SJSA1 (cell line): ENCODE measurements around the gene DEFB124. TPM values are rescaled to one million over a fixed set of nuclear protein-coding genes. Genes with fewer than 3 reads are reported as not detected.
A peak's percentile ranks its signal among the peaks of the same experiment; 100 is the strongest.
"Not testable (repeated sequence)": the region's sequence is repeated elsewhere in the genome, so short reads cannot be mapped to it uniquely, and the experiment has no call there.

Experiments
- DNase-seq, 2 experiments: peaks; one replicate each; pipeline ENCODE4 v3.0.0-alpha.2; 2015 to 2020; ENCODE audit warnings: low spot score in 2 of 2, low read depth in 1 of 2
- H3K27ac ChIP-seq: fragments of 250-450 bp; sonication (Bioruptor Pico); 2 replicates; pipeline ENCODE4 v1.5.1; 2020; ENCODE audit warnings: mild to moderate bottlenecking, moderate library complexity
- H3K27me3 ChIP-seq: fragments of 250-450 bp; sonication (Bioruptor Pico); replicated peaks from 2 replicates; pipeline ENCODE4 v1.5.1; 2020; ENCODE audit warnings: mild to moderate bottlenecking, moderate library complexity
- H3K36me3 ChIP-seq: fragments of 250-450 bp; sonication (Bioruptor Pico); 2 replicates; pipeline ENCODE4 v1.5.1; 2020; ENCODE audit warnings: mild to moderate bottlenecking
- H3K4me1 ChIP-seq: fragments of 250-450 bp; sonication (Bioruptor Pico); replicated peaks from 2 replicates; pipeline ENCODE4 v1.6.1; 2021; ENCODE audit warnings: mild to moderate bottlenecking
- H3K4me3 ChIP-seq: fragments of 250-450 bp; sonication (Bioruptor Pico); 2 replicates; pipeline ENCODE4 v1.5.1; 2020; ENCODE audit warnings: mild to moderate bottlenecking
- H3K9me3 ChIP-seq: fragments of 250-450 bp; sonication (Bioruptor Pico); replicated peaks from 2 replicates; pipeline ENCODE4 v1.5.1; 2020; ENCODE audit warnings: mild to moderate bottlenecking
- total RNA-seq: library from RNA; depleted of rRNA; stranded (reverse); fragments of >200 nt; shearing (Covaris generic); gene quantifications from 2 replicates; pipeline ENCODE4 v1.2.3, GENCODE V29; 2014; rRNA removed

The DEFB124 gene, protein sequence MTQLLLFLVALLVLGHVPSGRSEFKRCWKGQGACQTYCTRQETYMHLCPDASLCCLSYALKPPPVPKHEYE
- not detected in 2 replicates for total RNA-seq

DNA sequence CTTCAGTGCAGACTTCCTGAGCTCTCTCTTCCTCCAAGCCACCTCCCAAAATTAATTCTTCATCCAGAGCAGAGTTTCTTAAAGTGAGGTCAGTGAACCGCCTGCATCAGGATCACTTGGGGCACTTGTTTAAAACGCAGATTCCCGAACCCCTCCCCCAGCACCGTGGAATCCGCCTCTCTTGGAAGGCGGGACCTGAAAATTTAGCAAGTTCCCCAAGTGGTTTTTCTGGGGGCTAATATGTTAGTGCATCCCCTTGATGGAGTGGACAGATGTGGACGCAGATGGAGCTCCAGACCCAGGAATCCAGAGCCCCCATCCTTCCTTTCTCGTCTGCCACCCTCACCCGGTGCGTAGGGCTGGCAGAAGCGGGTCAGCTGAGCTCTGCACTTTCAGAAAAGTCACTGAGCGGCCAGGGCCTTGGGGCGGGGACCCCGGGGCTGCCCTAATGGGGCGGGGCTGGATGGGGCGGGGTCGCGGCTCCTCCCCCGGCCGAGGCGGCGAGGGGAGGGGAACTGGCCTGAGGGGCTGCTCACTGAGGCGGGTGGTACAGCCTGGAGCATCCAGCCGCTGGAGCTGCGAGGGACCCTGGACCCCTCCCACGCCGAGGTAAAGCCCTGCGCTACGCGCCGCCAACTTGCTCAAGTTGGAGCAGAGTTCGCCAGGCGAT is at the start of gene DEFB124, which contains the start of gene REM1:
Gene DEFB124 (minus strand): TSS at position 370 of the 670 bp plus-strand sequence. CDS start 2,114 bp downstream, outside the sequence.
Gene REM1 (plus strand): TSS at position 531 of the 670 bp plus-strand sequence. CDS start 1,158 bp downstream, outside the sequence.
- Histone ChIP-seq H3K27ac (no peak within 1 kb of the TSS), H3K9me3 (no peaks in the 10 kb centered on the region), H3K4me1 (no peaks in the 10 kb centered on the region), H3K4me3 (no peak within 1 kb of the TSS), H3K36me3 (no peaks in the 10 kb centered on the region), H3K27me3 (peaks cover 23% of the 10 kb centered on the region)
- DNase-seq = no peak

DNA sequence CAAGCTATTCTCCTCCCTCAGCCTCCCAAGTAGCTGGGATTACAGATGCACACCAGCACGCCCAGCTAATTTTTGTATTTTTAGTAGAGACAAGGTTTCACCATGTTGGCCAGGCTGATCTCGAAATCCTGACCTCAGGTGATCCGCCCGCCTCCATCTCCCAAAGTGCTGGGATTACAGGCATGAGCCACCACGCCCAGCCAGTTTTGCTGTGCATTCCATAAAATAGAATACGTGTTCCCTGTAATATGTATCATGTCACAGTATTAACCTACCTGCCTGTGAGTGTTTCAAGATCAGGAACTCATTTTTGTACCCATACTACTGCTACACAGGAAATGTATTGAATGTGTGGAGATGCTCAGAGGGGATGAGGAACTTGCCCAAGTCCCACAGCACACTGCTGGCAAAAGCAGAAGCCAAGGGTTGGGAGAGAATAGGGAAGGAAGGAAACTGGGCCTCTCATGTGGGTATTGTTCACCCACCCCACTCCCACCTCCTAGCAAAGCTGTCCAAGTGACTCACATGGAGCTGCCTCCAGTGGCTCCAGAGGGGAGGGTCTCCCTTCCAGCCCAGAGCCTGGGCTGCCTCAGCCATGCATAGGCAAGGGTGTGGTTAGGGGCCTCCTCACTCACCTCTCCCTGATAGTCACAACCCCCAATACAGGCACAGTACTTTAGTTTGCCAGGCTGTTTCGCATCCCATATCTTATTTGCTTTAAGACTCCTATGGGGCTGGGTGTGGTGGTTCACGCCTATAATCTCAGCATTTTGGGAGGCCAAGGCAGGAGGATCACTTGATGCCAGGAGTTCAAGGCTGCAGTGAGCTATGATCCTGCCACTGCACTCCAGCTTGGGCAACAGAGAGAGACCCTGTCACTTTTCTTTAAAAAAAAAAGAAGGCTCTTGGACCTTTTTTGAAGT is 48.7 kb upstream of the DEFB124 start:
- Histone ChIP-seq H3K27me3 (no peaks in the 10 kb centered on the region), H3K36me3 (peaks cover 57% of the 10 kb centered on the region), H3K27ac (no peak overlapping the region), H3K4me3 (no peak overlapping the region), H3K4me1 (no peaks in the 10 kb centered on the region), H3K9me3 (no peaks in the 10 kb centered on the region)
- no peak for DNase-seq

- Histone ChIP-seq H3K36me3 (peaks cover 48% of the 10 kb centered on the region), H3K4me1 (no peaks in the 10 kb centered on the region), H3K27ac (no peak overlapping the region), H3K27me3 (no peaks in the 10 kb centered on the region), H3K9me3 (no peaks in the 10 kb centered on the region), H3K4me3 (no peak overlapping the region)
- no peak for DNase-seq
Measured at GRCh38 chr20:31522731-31523130, 47.8 kb upstream of the DEFB124 start.

- H3K27me3 ChIP-seq, H3K4me1 ChIP-seq, DNase-seq, H3K9me3 ChIP-seq, H3K27ac ChIP-seq, H3K4me3 ChIP-seq: not testable (repeated sequence)
- H3K36me3 ChIP-seq = peaks cover 45% of the 10 kb centered on the region
Measured at GRCh38 chr20:31521267-31521666, 46.3 kb upstream of the DEFB124 start.

- no peak overlapping the region for H3K27ac ChIP-seq
- peak; percentile 31 to 58 for DNase-seq
- H3K4me1 ChIP-seq = peaks cover 14% of the 10 kb centered on the region
- H3K9me3 ChIP-seq = no peaks in the 10 kb centered on the region
- peaks cover 48% of the 10 kb centered on the region for H3K36me3 ChIP-seq
- no peak overlapping the region for H3K4me3 ChIP-seq
- no peaks in the 10 kb centered on the region for H3K27me3 ChIP-seq
Measured at GRCh38 chr20:31517373-31517772, 42.4 kb upstream of the DEFB124 start.

GRCh38 chr20:31516651-31517050 is 41.7 kb upstream of the DEFB124 start:
- Histone ChIP-seq H3K27me3 (no peaks in the 10 kb centered on the region), H3K4me3 (no peak overlapping the region), H3K27ac (no peak overlapping the region), H3K4me1 (peaks cover 14% of the 10 kb centered on the region), H3K36me3 (peaks cover 44% of the 10 kb centered on the region), H3K9me3 (no peaks in the 10 kb centered on the region)
- DNase-seq = no peak

GRCh38 chr20:31516166-31516565 is 41.2 kb upstream of the DEFB124 start:
- Histone ChIP-seq H3K9me3 (no peaks in the 10 kb centered on the region), H3K36me3 (peaks cover 41% of the 10 kb centered on the region), H3K4me3 (no peak overlapping the region), H3K4me1 (peaks cover 14% of the 10 kb centered on the region), H3K27me3 (no peaks in the 10 kb centered on the region), H3K27ac (no peak overlapping the region)
- no peak for DNase-seq

DNA sequence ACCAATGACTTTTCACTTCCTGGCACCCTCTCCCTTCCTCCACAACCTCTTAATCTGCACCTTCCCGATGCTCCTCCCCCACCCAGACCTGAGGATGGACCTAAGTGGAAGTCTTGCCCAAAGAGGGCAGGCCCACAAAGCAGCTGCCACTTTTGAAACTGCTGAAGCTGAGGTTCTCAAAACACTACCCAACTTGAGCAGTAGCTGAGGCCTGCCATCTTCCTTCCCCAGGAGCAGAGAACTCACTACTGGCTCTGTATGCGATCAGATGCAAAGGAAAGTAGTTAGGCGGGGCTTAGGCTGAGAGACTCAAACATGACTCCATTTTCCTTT is 40.8 kb upstream of the DEFB124 start:
- Histone ChIP-seq H3K27ac (no peak overlapping the region), H3K9me3 (no peaks in the 10 kb centered on the region), H3K4me1 (peaks cover 14% of the 10 kb centered on the region), H3K27me3 (no peaks in the 10 kb centered on the region), H3K4me3 (peak overlapping the region; percentile 83), H3K36me3 (peaks cover 37% of the 10 kb centered on the region)
- DNase-seq = no peak

DNA sequence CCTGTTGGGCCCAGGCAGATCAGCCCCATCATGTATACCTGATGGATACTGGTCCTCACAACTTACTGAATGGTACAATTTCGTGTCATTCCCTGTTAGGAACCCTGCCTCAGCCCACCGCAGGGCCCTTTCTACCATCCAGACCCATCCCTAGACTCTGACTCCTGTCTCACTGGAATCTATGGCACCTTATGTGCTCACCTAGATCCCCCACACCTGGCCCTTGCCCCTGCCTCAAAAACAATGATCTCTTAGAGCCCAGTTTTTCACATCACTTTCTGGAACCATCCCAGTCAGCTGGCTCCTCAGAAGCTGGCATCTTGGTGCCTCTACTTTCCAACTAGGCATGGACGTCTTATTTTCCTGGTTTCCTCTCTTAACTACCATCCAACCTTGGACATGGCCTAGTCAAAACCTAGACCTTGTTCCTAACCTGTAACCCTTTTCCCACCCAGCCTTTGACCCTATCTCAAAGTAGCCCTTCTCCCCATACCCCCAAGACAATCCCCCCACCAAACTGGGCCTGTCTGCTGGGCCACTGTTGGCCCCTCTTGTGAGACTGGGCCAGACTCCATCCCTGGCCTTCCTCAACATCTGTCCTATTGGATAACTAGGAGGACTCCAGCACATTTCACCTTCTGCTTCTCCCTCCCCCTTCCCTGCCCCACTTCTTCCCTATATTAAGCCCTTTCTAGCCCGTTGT is 40.3 kb upstream of the DEFB124 start:
- Histone ChIP-seq H3K9me3 (no peaks in the 10 kb centered on the region), H3K27me3 (no peaks in the 10 kb centered on the region), H3K27ac (peak overlapping the region; percentile 52), H3K4me1 (peaks cover 14% of the 10 kb centered on the region), H3K4me3 (peak overlapping the region; percentile 83), H3K36me3 (peaks cover 34% of the 10 kb centered on the region)
- DNase-seq = no peak

DNA sequence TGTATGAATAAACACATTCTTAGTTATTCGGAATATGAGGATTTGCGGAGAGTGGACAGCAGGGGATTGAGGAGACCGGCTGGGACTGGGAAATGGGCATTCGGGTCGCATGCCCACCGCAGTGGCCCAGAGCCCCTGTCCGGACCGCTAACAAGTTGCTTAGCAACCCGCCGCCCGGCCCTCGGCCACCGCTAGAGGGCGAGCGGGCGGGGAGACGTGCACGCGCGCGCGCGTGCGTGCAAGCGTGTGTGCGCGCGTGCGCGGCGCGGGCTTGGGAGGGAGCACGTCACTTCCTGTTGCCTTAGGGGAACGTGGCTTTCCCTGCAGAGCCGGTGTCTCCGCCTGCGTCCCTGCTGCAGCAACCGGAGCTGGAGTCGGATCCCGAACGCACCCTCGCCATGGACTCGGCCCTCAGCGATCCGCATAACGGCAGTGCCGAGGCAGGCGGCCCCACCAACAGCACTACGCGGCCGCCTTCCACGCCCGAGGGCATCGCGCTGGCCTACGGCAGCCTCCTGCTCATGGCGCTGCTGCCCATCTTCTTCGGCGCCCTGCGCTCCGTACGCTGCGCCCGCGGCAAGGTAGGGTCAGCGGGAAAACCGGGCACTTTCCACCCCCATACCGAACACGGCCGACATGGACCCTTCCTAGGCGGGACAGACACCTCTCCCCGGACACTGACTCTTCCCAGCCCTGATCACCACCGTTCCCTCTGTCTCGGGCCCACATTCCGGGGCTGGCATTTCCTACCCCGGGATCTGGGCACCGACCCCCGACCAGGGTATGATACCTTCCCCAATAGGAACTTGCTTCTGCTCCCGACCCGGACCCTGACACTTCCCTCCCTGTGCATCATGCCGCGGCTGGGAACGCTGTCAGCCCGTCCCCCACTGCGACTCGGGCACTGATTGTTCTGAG is 39.5 kb upstream of the DEFB124 start, which contains the start of gene HM13:
Gene HM13 (plus strand): TSS at position 289 of the 918 bp plus-strand sequence. CDS start 110 bp downstream, at position 399.
- Histone ChIP-seq H3K36me3 (peaks cover 31% of the 10 kb centered on the region), H3K27ac (peak within 1 kb of the TSS; percentile 52), H3K4me3 (peak within 1 kb of the TSS; percentile 83), H3K27me3 (no peaks in the 10 kb centered on the region), H3K9me3 (no peaks in the 10 kb centered on the region), H3K4me1 (peaks cover 14% of the 10 kb centered on the region)
- DNase-seq = peak; percentile 92 to 94

DNA sequence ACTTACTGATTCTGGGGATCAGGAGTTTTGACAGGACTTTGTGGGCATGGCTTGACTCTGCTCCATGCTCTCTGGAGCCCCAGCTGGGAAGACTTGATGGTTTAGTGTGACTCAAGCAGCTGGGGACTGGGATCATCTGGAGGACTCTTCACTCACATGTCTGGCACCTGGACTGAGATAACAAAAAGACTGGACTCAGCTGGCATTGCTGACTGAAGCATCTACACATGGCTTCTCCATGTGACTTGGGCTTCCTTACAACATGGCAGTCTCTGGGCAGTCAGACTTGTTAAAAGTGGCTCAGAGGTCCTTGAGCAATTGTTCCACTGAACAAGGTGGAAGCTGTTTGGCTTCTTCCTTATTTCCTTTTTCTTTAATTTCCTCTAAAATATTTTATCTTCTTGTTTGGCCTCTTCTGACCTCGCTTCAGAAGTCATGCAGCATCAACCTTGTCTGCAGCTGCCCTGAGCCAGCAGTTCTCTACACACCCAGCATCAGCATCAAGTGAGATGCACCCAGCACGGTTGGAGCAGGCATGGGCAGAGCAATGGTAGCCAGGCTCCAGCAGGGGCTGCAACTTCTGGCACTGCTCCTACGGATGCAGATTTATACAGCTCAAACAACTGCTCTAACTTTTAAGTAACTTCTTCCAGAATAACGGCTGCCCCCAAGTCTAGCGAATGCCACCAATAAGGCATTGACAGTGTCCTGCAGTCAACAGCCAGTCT is 33.8 kb upstream of the DEFB124 start:
- Histone ChIP-seq H3K36me3 (no peaks in the 10 kb centered on the region), H3K27ac (no peak overlapping the region), H3K27me3 (0 out of 2 replicates have a peak, but pooled peaks cover 2% of the 10 kb centered on the region), H3K4me1 (peaks cover under 1% of the 10 kb centered on the region), H3K4me3 (no peak overlapping the region), H3K9me3 (no peaks in the 10 kb centered on the region)
- DNase-seq = no peak

DNA sequence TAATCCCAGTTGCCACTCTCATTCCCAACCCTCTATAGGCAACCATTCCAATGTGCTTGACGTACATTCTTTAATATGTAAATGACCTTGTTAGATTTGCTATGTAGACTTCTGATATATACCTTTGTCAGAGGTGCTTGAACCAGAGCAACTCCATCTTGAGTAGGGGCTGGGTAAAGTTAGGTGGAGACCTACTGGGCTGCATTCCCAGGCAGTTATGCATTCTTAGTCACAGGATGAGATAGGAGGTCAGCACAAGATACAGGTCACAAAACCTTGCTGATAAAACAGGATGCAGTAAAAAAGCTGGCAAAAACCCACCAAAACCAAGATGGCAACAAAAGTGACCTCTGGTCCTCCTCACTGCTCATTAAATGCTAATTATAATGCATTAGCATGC is 31.0 kb upstream of the DEFB124 start:
- no peak for DNase-seq
- Histone ChIP-seq H3K27ac (no peak overlapping the region), H3K36me3 (no peaks in the 10 kb centered on the region), H3K27me3 (0 out of 2 replicates have a peak, but pooled peaks cover 3% of the 10 kb centered on the region), H3K4me3 (no peak overlapping the region), H3K9me3 (no peaks in the 10 kb centered on the region), H3K4me1 (peaks cover 4% of the 10 kb centered on the region; the same call in 1 of the 2 replicates)
